Stimulated activated CD8-positive, alpha-beta memory T cell treated with anti-CD3 and anti-CD28 coated beads, Interleukin-15, amount 100 ng/mL, for 1 hour (primary cell): ENCODE data around the gene CFAP119.

Source experiments
- DNase-seq: peaks from one replicate; pipeline ENCODE4 v3.0.0-alpha.2; 2020; ENCODE audit warnings: low read depth

The CFAP119 gene

GRCh38 chr16:30740364-30741251 lies 21.3 kb downstream of the CFAP119 start:
- DNase-seq: no peak

- no peak for DNase-seq
Measured at GRCh38 chr16:30738984-30739951, 22.6 kb downstream of the CFAP119 start.

GRCh38 chr16:30737794-30738648 lies 23.8 kb downstream of the CFAP119 start:
- DNase-seq: no peak

- no peak for DNase-seq
Measured at GRCh38 chr16:30736995-30737793, 24.7 kb downstream of the CFAP119 start.

- DNase-seq: no peak
Measured at GRCh38 chr16:30731411-30731810, 30.5 kb downstream of the CFAP119 start.

- no peak for DNase-seq
Measured at GRCh38 chr16:30728899-30729672, 32.8 kb downstream of the CFAP119 start.

GRCh38 chr16:30728321-30728720 lies 33.5 kb downstream of the CFAP119 start:
- no peak for DNase-seq

- DNase-seq: no peak
Measured at GRCh38 chr16:30725418-30725792, 36.5 kb downstream of the CFAP119 start.

- no peak for DNase-seq
Measured at GRCh38 chr16:30724641-30725417, 37.0 kb downstream of the CFAP119 start.

GRCh38 chr16:30723725-30724355 lies 38.0 kb downstream of the CFAP119 start:
- DNase-seq: no peak

- no peak for DNase-seq
Measured at GRCh38 chr16:30722916-30723315, 38.9 kb downstream of the CFAP119 start.

- DNase-seq: no peak
Measured at GRCh38 chr16:30722443-30722842, 39.4 kb downstream of the CFAP119 start.

GRCh38 chr16:30721606-30722005 lies 40.3 kb downstream of the CFAP119 start:
- DNase-seq: no peak

- DNase-seq: no peak
Measured at GRCh38 chr16:30721167-30721566, 40.7 kb downstream of the CFAP119 start.

GRCh38 chr16:30720694-30721093 lies 41.2 kb downstream of the CFAP119 start:
- no peak for DNase-seq

- DNase-seq: no peak
Measured at GRCh38 chr16:30720086-30720485, 41.8 kb downstream of the CFAP119 start.

- DNase-seq: peak; percentile 15
Measured at GRCh38 chr16:30715750-30716445, 46.0 kb downstream of the CFAP119 start.

GRCh38 chr16:30711712-30712111 lies 50.1 kb downstream of the CFAP119 start:
- no peak for DNase-seq
